K562 (cell line): ENCODE measurements around the gene PHACTR3. TPM values are rescaled to one million over a fixed set of nuclear protein-coding genes. Genes with fewer than 3 reads are reported as not detected.

ENCODE experiments used
- ATAC-seq: fragments of 200-7000 bp; cut with Tn5 transposase; 3 replicates; pipeline ENCODE4 v1.9.1; 2020; ENCODE audit warnings: moderate library complexity
- BruUV-seq: library from RNA; stranded (reverse); fragments of 400-500 nt; replicated peaks from 2 replicates; lab custom pipeline; 2021; lab: Mats Ljungman, UMichigan
- CTCF ChIA-PET: fragments of 300-600 bp; formaldehyde crosslinking; extraction: SDS; loops from one replicate; lab custom pipeline; 2021; ENCODE audit warnings: low intra/inter-chr PET ratio; lab: Yijun Ruan, JAX
- POLR2A ChIA-PET: fragments of 300-600, 350-650 bp; sonication (Branson Sonifier 250); formaldehyde crosslinking; extraction: SDS; loops from one replicate; lab custom pipeline; 2021; ENCODE audit warnings: antibody characterized with exemption, inconsistent platforms; lab: Yijun Ruan, JAX
- DNase-seq, 4 experiments: peaks; one replicate each; pipeline versions ENCODE4 v3.0.0 to v3.0.0-alpha.2; 2011 to 2018; ENCODE audit warnings: low spot score in 3 of 4, mixed read lengths in 3 of 4; ENCODE audit errors: extremely low read depth in 1 of 4
- FAIRE-seq: peaks from 2 replicates; lab custom pipeline; 2011; peaks lifted over from hg19 to GRCh38; lab: Jason Lieb, UNC
- H2AFZ ChIP-seq: 2 replicates; pipeline ENCODE4 v1.6.0; 2011; ENCODE audit warnings: low read depth, low read length, control low read depth, inconsistent platforms
- H3K27ac ChIP-seq: fragments of 200-600 bp; 3 replicates; pipeline ENCODE4 v1.8.0; 2011; ENCODE audit warnings: low read depth, mild to moderate bottlenecking, control low read depth, inconsistent platforms, low read length, moderate library complexity, mixed read lengths; ENCODE audit errors: extremely low read depth
- H3K27me3 ChIP-seq, 2 experiments: fragments of 300-600 bp in 1 of 2; 2 replicates in 1 of 2; 3 replicates in 1 of 2; pipeline versions ENCODE4 v1.6.0 to v1.8.0; 2011; ENCODE audit warnings: inconsistent platforms in 2 of 2, low read length in 2 of 2, mild to moderate bottlenecking in 1 of 2, mixed read lengths in 1 of 2, moderate library complexity in 1 of 2; ENCODE audit not compliant: control insufficient read depth in 2 of 2, insufficient read depth in 2 of 2
- H3K36me3 ChIP-seq: fragments of 300-600 bp; 3 replicates; pipeline ENCODE4 v1.8.0; 2011; ENCODE audit warnings: mild to moderate bottlenecking, low read length, inconsistent platforms; ENCODE audit not compliant: control insufficient read depth, insufficient read depth
- H3K4me1 ChIP-seq, 2 experiments: fragments of 200-600 bp in 1 of 2; replicated peaks in 1 of 2; 2 replicates in 1 of 2; 3 replicates in 1 of 2; pipeline versions ENCODE4 v1.5.1 to v1.8.0; 2011; ENCODE audit warnings: inconsistent platforms in 2 of 2, low read length in 2 of 2, mild to moderate bottlenecking in 1 of 2, mixed read lengths in 1 of 2, moderate library complexity in 1 of 2; ENCODE audit not compliant: control insufficient read depth in 2 of 2, insufficient read depth in 2 of 2
- H3K4me2 ChIP-seq: 2 replicates; pipeline ENCODE4 v1.6.1; 2011; ENCODE audit warnings: low read length, control low read depth, inconsistent platforms, mixed read lengths; ENCODE audit not compliant: insufficient read depth
- H3K4me3 ChIP-seq: fragments of 200-600 bp; sonication (generic), shearing (Covaris generic); 2 replicates; pipeline ENCODE4 v1.5.1; 2016; ENCODE audit warnings: control low read depth, inconsistent platforms
- H3K79me2 ChIP-seq: fragments of 200-600 bp; 3 replicates; pipeline ENCODE4 v1.8.0; 2011; ENCODE audit warnings: low read length, inconsistent platforms; ENCODE audit not compliant: control insufficient read depth, insufficient read depth
- H3K9ac ChIP-seq, 2 experiments: 2 replicates each; pipeline versions ENCODE4 v1.6.0 to v1.6.1; 2011; ENCODE audit warnings: low read depth in 2 of 2, low read length in 2 of 2, control low read depth in 1 of 2, inconsistent platforms in 1 of 2, mild to moderate bottlenecking in 1 of 2, mixed read lengths in 1 of 2; ENCODE audit not compliant: insufficient read depth in 1 of 2
- H3K9me1 ChIP-seq: one replicate; pipeline ENCODE4 v1.6.0; 2011; ENCODE audit warnings: inconsistent platforms, mild to moderate bottlenecking, low read length, moderate library complexity; ENCODE audit not compliant: control insufficient read depth, insufficient read depth
- H3K9me3 ChIP-seq: replicated peaks from 2 replicates; pipeline ENCODE4 v1.5.1; 2011; ENCODE audit warnings: low read depth, low read length, inconsistent platforms; ENCODE audit not compliant: control insufficient read depth, insufficient read depth
- H4K20me1 ChIP-seq: replicated peaks from 2 replicates; pipeline ENCODE4 v1.6.1; 2011; ENCODE audit warnings: low read length, inconsistent platforms, mixed read lengths; ENCODE audit not compliant: control insufficient read depth, insufficient read depth
- FOXA1 ChIP-seq: fragments of 450-650 bp; IDR thresholded peaks from 2 replicates; pipeline ENCODE4 v1.6.1; 2016; ENCODE audit warnings: mild to moderate bottlenecking, borderline replicate concordance
- ZNF316 ChIP-seq: fragments of 450-650 bp; IDR thresholded peaks from 2 replicates; pipeline ENCODE4 v1.6.1; 2016
- WGBS: fragments of 100-300 bp; shearing (Covaris generic); methylation state at CpG from one replicate; pipeline ENCODE4 v1.1.6; 2016; ENCODE audit warnings: low coverage, mixed read lengths; ENCODE audit not compliant: insufficient coverage; ENCODE audit errors: missing lambda C conversion rate; 5-methylcytosine and 5-hydroxymethylcytosine counted together
- in situ Hi-C: fragments of 300-500 bp; cut with MboI; formaldehyde crosslinking; loops from 4 replicates; pipeline ENCODE4 v1.15.0; 2018; ENCODE audit warnings: inconsistent platforms, mixed read lengths
- intact Hi-C: fragments of 100-400 bp; cut with micrococcal nuclease; formaldehyde crosslinking; loops from 2 replicates; pipeline ENCODE4 v1.14.2; 2022
- polyA plus RNA-seq, 8 experiments: library from polyadenylated mRNA; depleted of rRNA in 4 of 8; stranded (reverse) in 5 of 8; unstranded in 3 of 8; fragments of >200 nt; fragmentation: Nextera tagmentation in 2 of 8; fragmentation: Illumina TruSeq in 1 of 8; extraction: Ambion mirVana in 2 of 8; extraction: Trizol in 1 of 8; gene quantifications; 2 replicates each; pipeline versions ENCODE4 v1.2.1 to v1.2.3, GENCODE V29; 2011 to 2014; ENCODE audit warnings: inconsistent platforms in 1 of 8, missing spikeins in 1 of 8
- total RNA-seq, 7 experiments: library from RNA; depleted of rRNA in 6 of 7; stranded (reverse); fragments of >200 nt in 6 of 7; fragmentation: Illumina TruSeq in 2 of 7; extraction: Trizol in 2 of 7; gene quantifications; 2 replicates each; pipeline versions ENCODE4 v1.2.1 to v1.2.3, GENCODE V29; 2011 to 2021; ENCODE audit warnings: low replicate concordance in 1 of 7
- TF ChIP-seq, protein P1 (sequence below): fragments of 150-350 bp; IDR thresholded peaks from 2 replicates; pipeline ENCODE4 v1.6.1; 2014; ENCODE audit warnings: low read depth, mild to moderate bottlenecking, low read length, borderline replicate concordance

The PHACTR3 gene
- total and polyA plus RNA-seq, 9 of the 15 experiments (the other 6 are each of a cell fraction or from before 2014, with no cell fraction given) = not detected

DNA sequence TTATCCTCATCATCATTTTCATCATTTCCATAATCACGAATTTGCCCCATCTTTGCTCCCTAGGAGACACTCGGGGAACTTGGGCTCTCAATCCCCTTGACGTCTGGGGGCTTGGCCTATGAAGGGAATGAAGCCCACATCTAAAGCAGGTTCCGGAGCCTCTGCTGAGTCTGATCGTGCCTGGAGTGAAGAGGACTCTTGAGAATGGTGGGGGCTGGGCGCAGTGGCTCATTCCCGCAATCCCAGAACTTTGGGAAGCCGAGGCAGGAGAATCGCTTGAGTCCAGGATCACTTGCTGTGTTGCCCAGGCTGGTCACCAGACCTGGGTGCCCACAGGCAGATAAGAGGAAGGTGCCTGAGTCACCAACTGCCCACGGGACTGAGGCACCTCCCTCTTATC is 214.6 kb downstream of the PHACTR3 start:
- Histone ChIP-seq H3K9ac (no peak overlapping the region), H3K9me3 (no peaks in the 10 kb centered on the region), H3K36me3 (no peaks in the 10 kb centered on the region), H3K9me1 (no peaks in the 10 kb centered on the region), H2AFZ (no peak overlapping the region), H3K79me2 (no peaks in the 10 kb centered on the region), H3K27ac (no peak overlapping the region), H3K4me1 (no peaks in the 10 kb centered on the region), H3K4me2 (no peak overlapping the region), H4K20me1 (no peaks in the 10 kb centered on the region; the same call in 1 of the 2 replicates), H3K4me3 (no peak overlapping the region), H3K27me3 (peaks cover 0 to 27% of the 10 kb centered on the region in 2 experiments; a peak in 2 of 5 replicates)
- in situ Hi-C loops (no loop called here), intact Hi-C loops (no loop called here)
- BruUV-seq = no TSS peak
- ATAC-seq (no peak), FAIRE-seq (no peak), DNase-seq (no peak)
- WGBS = 1% methylated on average over 10 of the region's 10 CpGs
- CTCF ChIA-PET = no interaction called here
- POLR2A ChIA-PET = no interaction called here
- no peak for TF ChIP-seq FOXA1
- TF ChIP-seq, protein P1, sequence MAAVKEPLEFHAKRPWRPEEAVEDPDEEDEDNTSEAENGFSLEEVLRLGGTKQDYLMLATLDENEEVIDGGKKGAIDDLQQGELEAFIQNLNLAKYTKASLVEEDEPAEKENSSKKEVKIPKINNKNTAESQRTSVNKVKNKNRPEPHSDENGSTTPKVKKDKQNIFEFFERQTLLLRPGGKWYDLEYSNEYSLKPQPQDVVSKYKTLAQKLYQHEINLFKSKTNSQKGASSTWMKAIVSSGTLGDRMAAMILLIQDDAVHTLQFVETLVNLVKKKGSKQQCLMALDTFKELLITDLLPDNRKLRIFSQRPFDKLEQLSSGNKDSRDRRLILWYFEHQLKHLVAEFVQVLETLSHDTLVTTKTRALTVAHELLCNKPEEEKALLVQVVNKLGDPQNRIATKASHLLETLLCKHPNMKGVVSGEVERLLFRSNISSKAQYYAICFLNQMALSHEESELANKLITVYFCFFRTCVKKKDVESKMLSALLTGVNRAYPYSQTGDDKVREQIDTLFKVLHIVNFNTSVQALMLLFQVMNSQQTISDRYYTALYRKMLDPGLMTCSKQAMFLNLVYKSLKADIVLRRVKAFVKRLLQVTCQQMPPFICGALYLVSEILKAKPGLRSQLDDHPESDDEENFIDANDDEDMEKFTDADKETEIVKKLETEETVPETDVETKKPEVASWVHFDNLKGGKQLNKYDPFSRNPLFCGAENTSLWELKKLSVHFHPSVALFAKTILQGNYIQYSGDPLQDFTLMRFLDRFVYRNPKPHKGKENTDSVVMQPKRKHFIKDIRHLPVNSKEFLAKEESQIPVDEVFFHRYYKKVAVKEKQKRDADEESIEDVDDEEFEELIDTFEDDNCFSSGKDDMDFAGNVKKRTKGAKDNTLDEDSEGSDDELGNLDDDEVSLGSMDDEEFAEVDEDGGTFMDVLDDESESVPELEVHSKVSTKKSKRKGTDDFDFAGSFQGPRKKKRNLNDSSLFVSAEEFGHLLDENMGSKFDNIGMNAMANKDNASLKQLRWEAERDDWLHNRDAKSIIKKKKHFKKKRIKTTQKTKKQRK = no peak
- TF ChIP-seq ZNF316 = 0 out of 2 replicates have a peak, but pooled peaks have one; percentile 42
